K562 (cell line): ENCODE data around the gene BET1L.

ENCODE experiments used
- BRD9 ChIP-seq: fragments of 450-650 bp; IDR thresholded peaks from 2 replicates; pipeline ENCODE4 v1.6.1; 2018; ENCODE audit warnings: low read depth; ENCODE audit not compliant: partially characterized antibody
- CCNT2 ChIP-seq: IDR thresholded peaks from 2 replicates; pipeline ENCODE4 v1.6.1; 2011; ENCODE audit warnings: borderline replicate concordance, low read depth, mild to moderate bottlenecking, moderate library complexity, mixed read lengths, low read length; ENCODE audit not compliant: insufficient read length; ENCODE audit errors: extremely low read depth
- CTCF ChIP-seq, 3 experiments: IDR thresholded peaks in 2 of 3; conservative IDR thresholded peaks in 1 of 3; 2 replicates each; pipeline ENCODE4 v1.5.1; 2011 to 2012; ENCODE audit warnings: low read length in 3 of 3, mild to moderate bottlenecking in 3 of 3, control low read depth in 2 of 3, improper control_type of control experiment in 1 of 3, inconsistent platforms in 1 of 3, low read depth in 1 of 3, mixed read lengths in 1 of 3, moderate library complexity in 1 of 3; ENCODE audit not compliant: insufficient read depth in 2 of 3
- CTCFL ChIP-seq: IDR thresholded peaks from 2 replicates; pipeline ENCODE4 v1.6.1; 2011; ENCODE audit warnings: borderline replicate concordance, low read depth, mild to moderate bottlenecking, moderate library complexity, low read length; ENCODE audit not compliant: insufficient read depth, poor library complexity, severe bottlenecking
- GABPB1 ChIP-seq: sonication (generic); formaldehyde crosslinking; IDR thresholded peaks from 2 replicates; pipeline ENCODE4 v1.8.0; 2022; ENCODE audit warnings: mild to moderate bottlenecking, missing genetic modification reagents
- RBM39 ChIP-seq: fragments of 200-400 bp; formaldehyde crosslinking; optimal IDR thresholded peaks from 2 replicates; pipeline ENCODE3; 2018; ENCODE audit warnings: low read depth, low read length
- RERE ChIP-seq: sonication (generic); formaldehyde crosslinking; IDR thresholded peaks from 2 replicates; pipeline ENCODE4 v1.8.0; 2023; ENCODE audit warnings: missing genetic modification reagents, mild to moderate bottlenecking, borderline replicate concordance
- RHOXF2B ChIP-seq: fragments of 250-450 bp; sonication (Bioruptor Pico); conservative IDR thresholded peaks from 2 replicates; pipeline ENCODE4 v1.5.1; 2021
- SIRT6 ChIP-seq: IDR thresholded peaks from one replicate; pipeline ENCODE4 v1.6.1; 2012; ENCODE audit warnings: low read depth, mild to moderate bottlenecking, control low read depth, inconsistent platforms, low read length, moderate library complexity
- SP1 ChIP-seq: sonication (generic); formaldehyde crosslinking; IDR thresholded peaks from 2 replicates; pipeline ENCODE4 v1.8.1; 2022; ENCODE audit warnings: mild to moderate bottlenecking, missing genetic modification reagents
- TEAD1 ChIP-seq, 2 experiments: fragments of 450-650 bp in 1 of 2; sonication (generic) in 1 of 2; formaldehyde crosslinking; IDR thresholded peaks; 2 replicates each; pipeline versions ENCODE4 v1.4.0 to v1.8.0; 2020 to 2022; ENCODE audit warnings: mild to moderate bottlenecking in 2 of 2, missing genetic modification reagents in 1 of 2
- ZNF707 ChIP-seq: fragments of 250-450 bp; sonication (Bioruptor Pico); conservative IDR thresholded peaks from 2 replicates; pipeline ENCODE4 v1.8.0; 2022; ENCODE audit warnings: inconsistent platforms, mild to moderate bottlenecking, moderate library complexity

GRCh38 chr11:235180-235579 is 28.0 kb upstream of the BET1L start:
- no peak for TF ChIP-seq BRD9
- TF ChIP-seq ZNF707: no peak
- no peak for TF ChIP-seq CTCFL
- no peak for TF ChIP-seq CTCF (IDR thresholded peaks at IDR 0.05 in 2 of 3, conservative IDR thresholded peaks at IDR 0.05 in 1 of 3; ENCODE audit: insufficient read depth in 2 of 3, low read depth in 1 of 3, low read length in 3 of 3)
- no peak for TF ChIP-seq RHOXF2B (CRISPR knock-in tag)
- TF ChIP-seq RERE: no peak
- TF ChIP-seq GABPB1 (CRISPR knock-in tag): no peak
- no peak for TF ChIP-seq CCNT2
- TF ChIP-seq TEAD1 (CRISPR knock-in tag; IDR thresholded peaks at IDR 0.05): no peak
- no peak for TF ChIP-seq SIRT6
- no peak for TF ChIP-seq SP1 (CRISPR knock-in tag)
- TF ChIP-seq RBM39: no peak
